K562 (cell line): ENCODE measurements around the gene KIF25. TPM values are rescaled to one million over a fixed set of nuclear protein-coding genes. Genes with fewer than 3 reads are reported as not detected.

ENCODE experiments used
- ATAC-seq: fragments of 200-7000 bp; cut with Tn5 transposase; 3 replicates; pipeline ENCODE4 v1.9.1; 2020; ENCODE audit warnings: moderate library complexity
- BruUV-seq: library from RNA; stranded (reverse); fragments of 400-500 nt; replicated peaks from 2 replicates; lab custom pipeline; 2021; lab: Mats Ljungman, UMichigan
- CTCF ChIA-PET: fragments of 300-600 bp; formaldehyde crosslinking; extraction: SDS; loops from one replicate; lab custom pipeline; 2021; ENCODE audit warnings: low intra/inter-chr PET ratio; lab: Yijun Ruan, JAX
- POLR2A ChIA-PET: fragments of 300-600, 350-650 bp; sonication (Branson Sonifier 250); formaldehyde crosslinking; extraction: SDS; loops from one replicate; lab custom pipeline; 2021; ENCODE audit warnings: antibody characterized with exemption, inconsistent platforms; lab: Yijun Ruan, JAX
- DNase-seq, 4 experiments: peaks; one replicate each; pipeline versions ENCODE4 v3.0.0 to v3.0.0-alpha.2; 2011 to 2018; ENCODE audit warnings: low spot score in 3 of 4, mixed read lengths in 3 of 4; ENCODE audit errors: extremely low read depth in 1 of 4
- FAIRE-seq: peaks from 2 replicates; lab custom pipeline; 2011; peaks lifted over from hg19 to GRCh38; lab: Jason Lieb, UNC
- H2AFZ ChIP-seq: 2 replicates; pipeline ENCODE4 v1.6.0; 2011; ENCODE audit warnings: low read depth, low read length, control low read depth, inconsistent platforms
- H3K27ac ChIP-seq: fragments of 200-600 bp; 3 replicates; pipeline ENCODE4 v1.8.0; 2011; ENCODE audit warnings: low read depth, mild to moderate bottlenecking, control low read depth, inconsistent platforms, low read length, moderate library complexity, mixed read lengths; ENCODE audit errors: extremely low read depth
- H3K27me3 ChIP-seq, 2 experiments: fragments of 300-600 bp in 1 of 2; 2 replicates in 1 of 2; 3 replicates in 1 of 2; pipeline versions ENCODE4 v1.6.0 to v1.8.0; 2011; ENCODE audit warnings: inconsistent platforms in 2 of 2, low read length in 2 of 2, mild to moderate bottlenecking in 1 of 2, mixed read lengths in 1 of 2, moderate library complexity in 1 of 2; ENCODE audit not compliant: control insufficient read depth in 2 of 2, insufficient read depth in 2 of 2
- H3K36me3 ChIP-seq: fragments of 300-600 bp; 3 replicates; pipeline ENCODE4 v1.8.0; 2011; ENCODE audit warnings: mild to moderate bottlenecking, low read length, inconsistent platforms; ENCODE audit not compliant: control insufficient read depth, insufficient read depth
- H3K4me1 ChIP-seq, 2 experiments: fragments of 200-600 bp in 1 of 2; replicated peaks in 1 of 2; 2 replicates in 1 of 2; 3 replicates in 1 of 2; pipeline versions ENCODE4 v1.5.1 to v1.8.0; 2011; ENCODE audit warnings: inconsistent platforms in 2 of 2, low read length in 2 of 2, mild to moderate bottlenecking in 1 of 2, mixed read lengths in 1 of 2, moderate library complexity in 1 of 2; ENCODE audit not compliant: control insufficient read depth in 2 of 2, insufficient read depth in 2 of 2
- H3K4me2 ChIP-seq: 2 replicates; pipeline ENCODE4 v1.6.1; 2011; ENCODE audit warnings: low read length, control low read depth, inconsistent platforms, mixed read lengths; ENCODE audit not compliant: insufficient read depth
- H3K4me3 ChIP-seq: fragments of 200-600 bp; sonication (generic), shearing (Covaris generic); 2 replicates; pipeline ENCODE4 v1.5.1; 2016; ENCODE audit warnings: control low read depth, inconsistent platforms
- H3K79me2 ChIP-seq: fragments of 200-600 bp; 3 replicates; pipeline ENCODE4 v1.8.0; 2011; ENCODE audit warnings: low read length, inconsistent platforms; ENCODE audit not compliant: control insufficient read depth, insufficient read depth
- H3K9ac ChIP-seq, 2 experiments: 2 replicates each; pipeline versions ENCODE4 v1.6.0 to v1.6.1; 2011; ENCODE audit warnings: low read depth in 2 of 2, low read length in 2 of 2, control low read depth in 1 of 2, inconsistent platforms in 1 of 2, mild to moderate bottlenecking in 1 of 2, mixed read lengths in 1 of 2; ENCODE audit not compliant: insufficient read depth in 1 of 2
- H3K9me1 ChIP-seq: one replicate; pipeline ENCODE4 v1.6.0; 2011; ENCODE audit warnings: inconsistent platforms, mild to moderate bottlenecking, low read length, moderate library complexity; ENCODE audit not compliant: control insufficient read depth, insufficient read depth
- H3K9me3 ChIP-seq: replicated peaks from 2 replicates; pipeline ENCODE4 v1.5.1; 2011; ENCODE audit warnings: low read depth, low read length, inconsistent platforms; ENCODE audit not compliant: control insufficient read depth, insufficient read depth
- H4K20me1 ChIP-seq: replicated peaks from 2 replicates; pipeline ENCODE4 v1.6.1; 2011; ENCODE audit warnings: low read length, inconsistent platforms, mixed read lengths; ENCODE audit not compliant: control insufficient read depth, insufficient read depth
- MBD2 ChIP-seq: sonication (generic); IDR thresholded peaks from 2 replicates; pipeline ENCODE4 v1.6.1; 2016; ENCODE audit warnings: low read depth, borderline replicate concordance
- NCOA2 ChIP-seq, 2 experiments: fragments of 450-650 bp; IDR thresholded peaks; 2 replicates each; pipeline ENCODE4 v1.6.1; 2018; ENCODE audit warnings: mild to moderate bottlenecking in 2 of 2, moderate library complexity in 1 of 2; ENCODE audit not compliant: partially characterized antibody in 2 of 2
- PHF8 ChIP-seq: fragments of 200-600 bp; sonication (generic); IDR thresholded peaks from 2 replicates; pipeline ENCODE4 v1.6.1; 2012; ENCODE audit warnings: mixed run types, mild to moderate bottlenecking, inconsistent platforms, low read length, moderate library complexity, borderline replicate concordance
- RBFOX2 ChIP-seq: fragments of 200-400 bp; formaldehyde crosslinking; IDR thresholded peaks from 2 replicates; pipeline ENCODE4 v1.6.1; 2017; ENCODE audit warnings: low read depth, mild to moderate bottlenecking, low read length, moderate library complexity
- SIX5 ChIP-seq, 2 experiments: IDR thresholded peaks; 2 replicates each; pipeline ENCODE4 v1.6.1; 2011; ENCODE audit warnings: low read length in 2 of 2, borderline replicate concordance in 1 of 2, low read depth in 1 of 2, mild to moderate bottlenecking in 1 of 2, moderate library complexity in 1 of 2; ENCODE audit not compliant: insufficient read depth in 1 of 2
- TAF1 ChIP-seq: IDR thresholded peaks from 2 replicates; pipeline ENCODE4 v1.6.1; 2011; ENCODE audit warnings: mild to moderate bottlenecking, low read length, moderate library complexity; ENCODE audit not compliant: insufficient read depth, control insufficient read depth, severe bottlenecking; ENCODE audit errors: extremely low read depth
- ZEB2 ChIP-seq: fragments of 450-650 bp; IDR thresholded peaks from 2 replicates; pipeline ENCODE4 v1.6.1; 2016
- ZFPM2 ChIP-seq: fragments of 250-450 bp; sonication (Bioruptor Pico); IDR thresholded peaks from 2 replicates; pipeline ENCODE4 v1.5.1; 2022; ENCODE audit warnings: mild to moderate bottlenecking
- ZNF134 ChIP-seq: fragments of 250-450 bp; sonication (Bioruptor Pico); conservative IDR thresholded peaks from 2 replicates; pipeline ENCODE4 v1.4.0; 2020
- ZNF316 ChIP-seq: fragments of 450-650 bp; IDR thresholded peaks from 2 replicates; pipeline ENCODE4 v1.6.1; 2016
- WGBS: fragments of 100-300 bp; shearing (Covaris generic); methylation state at CpG from one replicate; pipeline ENCODE4 v1.1.6; 2016; ENCODE audit warnings: low coverage, mixed read lengths; ENCODE audit not compliant: insufficient coverage; ENCODE audit errors: missing lambda C conversion rate; 5-methylcytosine and 5-hydroxymethylcytosine counted together
- in situ Hi-C: fragments of 300-500 bp; cut with MboI; formaldehyde crosslinking; loops from 4 replicates; pipeline ENCODE4 v1.15.0; 2018; ENCODE audit warnings: inconsistent platforms, mixed read lengths
- intact Hi-C: fragments of 100-400 bp; cut with micrococcal nuclease; formaldehyde crosslinking; loops from 2 replicates; pipeline ENCODE4 v1.14.2; 2022
- polyA plus RNA-seq, 8 experiments: library from polyadenylated mRNA; depleted of rRNA in 4 of 8; stranded (reverse) in 5 of 8; unstranded in 3 of 8; fragments of >200 nt; fragmentation: Nextera tagmentation in 2 of 8; fragmentation: Illumina TruSeq in 1 of 8; extraction: Ambion mirVana in 2 of 8; extraction: Trizol in 1 of 8; gene quantifications; 2 replicates each; pipeline versions ENCODE4 v1.2.1 to v1.2.3, GENCODE V29; 2011 to 2014; ENCODE audit warnings: inconsistent platforms in 1 of 8, missing spikeins in 1 of 8
- total RNA-seq, 7 experiments: library from RNA; depleted of rRNA in 6 of 7; stranded (reverse); fragments of >200 nt in 6 of 7; fragmentation: Illumina TruSeq in 2 of 7; extraction: Trizol in 2 of 7; gene quantifications; 2 replicates each; pipeline versions ENCODE4 v1.2.1 to v1.2.3, GENCODE V29; 2011 to 2021; ENCODE audit warnings: low replicate concordance in 1 of 7
- TF ChIP-seq, protein P1 (sequence below), 2 experiments: IDR thresholded peaks in 1 of 2; conservative IDR thresholded peaks in 1 of 2; 2 replicates each; pipeline ENCODE4 v1.6.1; 2016; ENCODE audit warnings: low read depth in 2 of 2, mild to moderate bottlenecking in 1 of 2, missing compliant biosample characterization in 1 of 2, missing genetic modification characterization in 1 of 2, moderate library complexity in 1 of 2
- TF ChIP-seq, protein P2 (sequence below): fragments of 450-650 bp; IDR thresholded peaks from 2 replicates; pipeline ENCODE4 v1.6.1; 2017; ENCODE audit warnings: antibody characterized with exemption
- TF ChIP-seq, protein P3 (sequence below): sonication (generic); formaldehyde crosslinking; IDR thresholded peaks from 2 replicates; pipeline ENCODE4 v1.9.0; 2022; ENCODE audit warnings: mild to moderate bottlenecking, missing genetic modification reagents
- TF ChIP-seq, protein P4 (sequence below): fragments of 450-650 bp; IDR thresholded peaks from one replicate; pipeline ENCODE4 v1.6.1; 2018; ENCODE audit warnings: mild to moderate bottlenecking, moderate library complexity; ENCODE audit not compliant: partially characterized antibody

KIF25 gene
- total and polyA plus RNA-seq, 9 of the 15 experiments (the other 6 are each of a cell fraction or from before 2014, with no cell fraction given), result 0.04 to 0.49 (median 0.23) TPM; not detected in 5

DNA sequence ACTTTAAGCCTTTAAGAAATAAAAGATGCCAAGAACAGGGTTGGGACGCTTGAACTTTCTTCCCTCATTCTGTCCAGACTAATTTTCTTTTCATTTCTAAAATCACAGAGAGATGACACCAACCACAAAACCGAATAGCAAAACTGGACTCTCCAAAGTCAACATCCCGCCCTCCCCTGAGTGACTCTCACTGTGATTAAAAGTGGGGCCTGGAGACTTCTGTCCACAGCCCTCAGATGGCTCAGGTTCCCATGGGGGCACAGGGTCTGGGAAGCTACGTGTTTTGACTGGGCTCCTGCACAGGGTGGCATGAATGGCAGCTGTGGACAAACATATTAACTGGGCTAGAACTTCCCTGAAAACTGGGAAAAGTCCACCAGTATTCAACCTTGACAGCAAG lies 75.3 kb downstream of the KIF25 start:
- ChIA-PET POLR2A (interaction anchor here (2.6 kb wide), 1 partner anchor 8 kb away, joined by 10 read pairs; no protein-coding TSS in a partner anchor), CTCF (no interaction called here)
- H3K36me3 ChIP-seq, result no peaks in the 10 kb centered on the region
- H3K9me1 ChIP-seq, result no peaks in the 10 kb centered on the region
- no peaks in the 10 kb centered on the region; the same call in 1 of the 2 replicates for H3K9me3 ChIP-seq
- peaks cover 28 to 64% of the 10 kb centered on the region in 2 experiments; a peak in 4 of 5 replicates for H3K27me3 ChIP-seq
- in situ Hi-C loops (no loop called here), intact Hi-C loops (no loop called here)
- 0% methylated on average over 4 of the region's 4 CpGs for WGBS
- H3K4me3 ChIP-seq, result no peak overlapping the region
- no TSS peak for BruUV-seq
- no peak for ATAC-seq
- no peak for FAIRE-seq
- H3K9ac ChIP-seq, result no peak overlapping the region
- no peak for DNase-seq
- no peak overlapping the region for H3K27ac ChIP-seq
- no peaks in the 10 kb centered on the region for H3K79me2 ChIP-seq
- H4K20me1 ChIP-seq, result no peaks in the 10 kb centered on the region
- H3K4me1 ChIP-seq, result peaks cover 0 to 11% of the 10 kb centered on the region in 2 experiments; a peak in 2 of 5 replicates
- no peak overlapping the region for H2AFZ ChIP-seq
- no peak overlapping the region for H3K4me2 ChIP-seq
- TF ChIP-seq, protein P1, sequence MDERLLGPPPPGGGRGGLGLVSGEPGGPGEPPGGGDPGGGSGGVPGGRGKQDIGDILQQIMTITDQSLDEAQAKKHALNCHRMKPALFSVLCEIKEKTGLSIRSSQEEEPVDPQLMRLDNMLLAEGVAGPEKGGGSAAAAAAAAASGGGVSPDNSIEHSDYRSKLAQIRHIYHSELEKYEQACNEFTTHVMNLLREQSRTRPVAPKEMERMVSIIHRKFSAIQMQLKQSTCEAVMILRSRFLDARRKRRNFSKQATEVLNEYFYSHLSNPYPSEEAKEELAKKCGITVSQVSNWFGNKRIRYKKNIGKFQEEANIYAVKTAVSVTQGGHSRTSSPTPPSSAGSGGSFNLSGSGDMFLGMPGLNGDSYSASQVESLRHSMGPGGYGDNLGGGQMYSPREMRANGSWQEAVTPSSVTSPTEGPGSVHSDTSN (CRISPR knock-in tag; IDR thresholded peaks at IDR 0.05; ENCODE audit: low read depth), result no peak
- TF ChIP-seq, protein P1 (tag; conservative IDR thresholded peaks at IDR 0.05; ENCODE audit: low read depth), result no peak
- TF ChIP-seq ZEB2, result no peak
- TF ChIP-seq, protein P2, sequence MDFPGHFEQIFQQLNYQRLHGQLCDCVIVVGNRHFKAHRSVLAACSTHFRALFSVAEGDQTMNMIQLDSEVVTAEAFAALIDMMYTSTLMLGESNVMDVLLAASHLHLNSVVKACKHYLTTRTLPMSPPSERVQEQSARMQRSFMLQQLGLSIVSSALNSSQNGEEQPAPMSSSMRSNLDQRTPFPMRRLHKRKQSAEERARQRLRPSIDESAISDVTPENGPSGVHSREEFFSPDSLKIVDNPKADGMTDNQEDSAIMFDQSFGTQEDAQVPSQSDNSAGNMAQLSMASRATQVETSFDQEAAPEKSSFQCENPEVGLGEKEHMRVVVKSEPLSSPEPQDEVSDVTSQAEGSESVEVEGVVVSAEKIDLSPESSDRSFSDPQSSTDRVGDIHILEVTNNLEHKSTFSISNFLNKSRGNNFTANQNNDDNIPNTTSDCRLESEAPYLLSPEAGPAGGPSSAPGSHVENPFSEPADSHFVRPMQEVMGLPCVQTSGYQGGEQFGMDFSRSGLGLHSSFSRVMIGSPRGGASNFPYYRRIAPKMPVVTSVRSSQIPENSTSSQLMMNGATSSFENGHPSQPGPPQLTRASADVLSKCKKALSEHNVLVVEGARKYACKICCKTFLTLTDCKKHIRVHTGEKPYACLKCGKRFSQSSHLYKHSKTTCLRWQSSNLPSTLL, result no peak
- TF ChIP-seq, protein P3, sequence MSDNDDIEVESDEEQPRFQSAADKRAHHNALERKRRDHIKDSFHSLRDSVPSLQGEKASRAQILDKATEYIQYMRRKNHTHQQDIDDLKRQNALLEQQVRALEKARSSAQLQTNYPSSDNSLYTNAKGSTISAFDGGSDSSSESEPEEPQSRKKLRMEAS (CRISPR knock-in tag), result no peak
- TF ChIP-seq ZFPM2, result no peak
- TF ChIP-seq, protein P4, sequence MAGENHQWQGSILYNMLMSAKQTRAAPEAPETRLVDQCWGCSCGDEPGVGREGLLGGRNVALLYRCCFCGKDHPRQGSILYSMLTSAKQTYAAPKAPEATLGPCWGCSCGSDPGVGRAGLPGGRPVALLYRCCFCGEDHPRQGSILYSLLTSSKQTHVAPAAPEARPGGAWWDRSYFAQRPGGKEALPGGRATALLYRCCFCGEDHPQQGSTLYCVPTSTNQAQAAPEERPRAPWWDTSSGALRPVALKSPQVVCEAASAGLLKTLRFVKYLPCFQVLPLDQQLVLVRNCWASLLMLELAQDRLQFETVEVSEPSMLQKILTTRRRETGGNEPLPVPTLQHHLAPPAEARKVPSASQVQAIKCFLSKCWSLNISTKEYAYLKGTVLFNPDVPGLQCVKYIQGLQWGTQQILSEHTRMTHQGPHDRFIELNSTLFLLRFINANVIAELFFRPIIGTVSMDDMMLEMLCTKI, result no peak
- no peak for TF ChIP-seq ZNF134 (CRISPR knock-in tag)
- TF ChIP-seq ZNF316, result no peak
- TF ChIP-seq TAF1, result no peak
- no peak for TF ChIP-seq MBD2
- no peak for TF ChIP-seq RBFOX2
- TF ChIP-seq PHF8, result no peak
- TF ChIP-seq NCOA2 (IDR thresholded peaks at IDR 0.05; ENCODE audit: partially characterized antibody in 2 of 2), result no peak
- no peak for TF ChIP-seq SIX5 (IDR thresholded peaks at IDR 0.05; ENCODE audit: borderline replicate concordance in 1 of 2, insufficient read depth in 1 of 2, low read depth in 1 of 2, low read length in 2 of 2)
